Measurements from ENCODE around the gene LHFPL3.

Gene LHFPL3

DNA sequence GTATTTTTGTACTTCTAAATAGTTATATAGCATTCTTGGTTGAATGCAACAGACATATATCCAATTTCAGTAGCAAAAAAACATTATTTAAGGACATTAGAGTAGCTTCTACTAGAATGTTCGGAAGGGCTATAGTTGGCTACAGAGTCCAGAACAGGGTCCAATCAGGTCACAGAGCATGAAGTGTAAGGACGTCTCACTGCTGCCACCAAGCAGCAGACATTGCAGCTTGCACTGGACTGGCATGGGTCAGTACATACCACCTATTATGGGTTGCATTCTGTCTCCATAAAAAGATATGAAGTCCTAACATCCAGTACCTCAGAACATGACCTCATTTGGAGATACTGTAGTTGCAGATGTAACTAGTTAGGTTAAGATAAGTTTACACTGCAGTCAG lies 87.3 kb downstream of the LHFPL3 start:
- no peaks in the 10 kb centered on the region for H3K4me1 ChIP-seq (ENCODE audit: control insufficient read depth, insufficient read depth, low read length)
- H3K27me3 ChIP-seq (ENCODE audit: control insufficient read depth, insufficient read depth, low read length), result no peaks in the 10 kb centered on the region; the same call in 1 of the 2 replicates
- H3K27ac ChIP-seq (ENCODE audit: low read depth, low read length), result no peak overlapping the region
- H3K4me3 ChIP-seq (ENCODE audit: low read depth, low read length), result no peak overlapping the region
- H3K9ac ChIP-seq (ENCODE audit: low read length), result no peak overlapping the region
- H3K9me3 ChIP-seq (ENCODE audit: control insufficient read depth, insufficient read depth, low read depth, low read length), result no peaks in the 10 kb centered on the region
- H3K36me3 ChIP-seq (ENCODE audit: control insufficient read depth, insufficient read depth, low read length), result no peaks in the 10 kb centered on the region

DNA sequence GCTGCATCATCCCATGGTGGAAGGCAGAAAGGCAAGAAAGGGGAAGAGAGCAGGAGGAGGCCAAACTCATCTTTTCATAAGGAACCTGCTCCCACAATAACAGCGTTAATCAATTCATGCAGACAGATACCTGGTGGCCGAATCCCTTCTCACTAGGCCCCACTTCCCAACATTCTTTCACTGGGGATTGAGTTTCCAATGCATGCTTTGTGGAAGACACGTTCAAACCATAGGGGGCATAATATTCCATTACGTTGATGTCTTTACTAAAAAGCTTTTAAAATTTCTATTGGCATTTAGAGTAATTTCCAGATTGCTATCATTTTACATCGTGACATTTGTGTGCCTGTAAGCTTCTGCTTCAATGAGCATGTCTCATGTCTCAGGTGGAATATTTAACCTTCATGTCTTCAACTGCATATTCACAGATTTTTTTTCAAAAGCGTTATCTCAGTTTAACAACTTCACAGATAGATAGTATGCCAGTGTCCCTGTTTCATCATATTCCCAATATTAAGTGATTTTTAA lies 88.5 kb downstream of the LHFPL3 start:
- Histone ChIP-seq H3K9ac (ENCODE audit: low read length) (no peak overlapping the region), H3K9me3 (ENCODE audit: control insufficient read depth, insufficient read depth, low read depth, low read length) (no peaks in the 10 kb centered on the region), H3K36me3 (ENCODE audit: control insufficient read depth, insufficient read depth, low read length) (no peaks in the 10 kb centered on the region), H3K4me1 (ENCODE audit: control insufficient read depth, insufficient read depth, low read length) (no peaks in the 10 kb centered on the region), H3K27ac (ENCODE audit: low read depth, low read length) (no peak overlapping the region), H3K4me3 (ENCODE audit: low read depth, low read length) (no peak overlapping the region), H3K27me3 (ENCODE audit: control insufficient read depth, insufficient read depth, low read length) (no peaks in the 10 kb centered on the region; the same call in 1 of the 2 replicates)

DNA sequence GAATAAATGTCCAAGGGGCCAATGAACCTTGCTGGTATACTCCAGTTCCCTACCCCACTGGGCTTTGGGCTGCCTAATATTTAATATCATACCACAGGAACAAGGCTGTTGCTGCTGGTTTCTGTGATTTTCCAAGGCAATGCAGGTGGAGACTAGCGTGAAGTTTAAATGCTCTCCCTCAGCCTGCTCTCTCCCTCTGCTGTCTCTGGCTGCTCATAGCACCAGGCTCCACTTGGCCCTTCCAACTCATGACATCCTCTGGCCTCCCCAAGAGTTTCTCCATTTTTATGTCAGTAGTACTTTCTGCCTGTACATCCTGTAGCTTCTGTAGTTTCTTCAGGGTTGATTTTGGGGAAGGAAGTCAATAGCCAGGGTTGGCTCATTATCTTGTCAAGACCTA lies 103.5 kb downstream of the LHFPL3 start:
- no peak overlapping the region for H3K4me3 ChIP-seq (ENCODE audit: low read depth, low read length)
- peaks cover 4% of the 10 kb centered on the region; the same call in 1 of the 2 replicates for H3K27me3 ChIP-seq (ENCODE audit: control insufficient read depth, insufficient read depth, low read length)
- no peaks in the 10 kb centered on the region for H3K36me3 ChIP-seq (ENCODE audit: control insufficient read depth, insufficient read depth, low read length)
- no peaks in the 10 kb centered on the region for H3K9me3 ChIP-seq (ENCODE audit: control insufficient read depth, insufficient read depth, low read depth, low read length)
- H3K27ac ChIP-seq (ENCODE audit: low read depth, low read length), result no peak overlapping the region
- no peaks in the 10 kb centered on the region for H3K4me1 ChIP-seq (ENCODE audit: control insufficient read depth, insufficient read depth, low read length)
- H3K9ac ChIP-seq (ENCODE audit: low read length), result no peak overlapping the region

DNA sequence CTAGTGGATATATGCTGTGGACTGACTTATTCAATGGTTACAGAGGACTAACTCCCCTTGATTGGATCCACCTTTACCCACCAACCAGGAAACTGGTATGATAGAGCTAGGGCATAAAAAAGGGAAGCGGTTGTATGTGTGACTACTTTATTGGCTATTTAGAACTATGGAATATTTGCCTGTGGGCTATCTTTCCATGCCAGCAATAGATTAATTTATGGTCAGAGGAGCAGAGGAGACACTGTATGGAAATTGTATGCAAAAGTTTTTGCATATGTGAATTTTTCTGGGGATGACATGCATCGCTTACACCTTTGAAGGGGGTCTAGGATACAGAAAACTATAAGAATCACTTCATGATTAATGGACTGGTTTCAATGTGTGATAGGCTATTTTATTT lies 105.7 kb downstream of the LHFPL3 start:
- Histone ChIP-seq H3K4me1 (ENCODE audit: control insufficient read depth, insufficient read depth, low read length) (no peaks in the 10 kb centered on the region), H3K27me3 (ENCODE audit: control insufficient read depth, insufficient read depth, low read length) (peaks cover 4% of the 10 kb centered on the region; the same call in 1 of the 2 replicates), H3K36me3 (ENCODE audit: control insufficient read depth, insufficient read depth, low read length) (no peaks in the 10 kb centered on the region), H3K9ac (ENCODE audit: low read length) (no peak overlapping the region), H3K4me3 (ENCODE audit: low read depth, low read length) (no peak overlapping the region), H3K27ac (ENCODE audit: low read depth, low read length) (no peak overlapping the region), H3K9me3 (ENCODE audit: control insufficient read depth, insufficient read depth, low read depth, low read length) (no peaks in the 10 kb centered on the region)

DNA sequence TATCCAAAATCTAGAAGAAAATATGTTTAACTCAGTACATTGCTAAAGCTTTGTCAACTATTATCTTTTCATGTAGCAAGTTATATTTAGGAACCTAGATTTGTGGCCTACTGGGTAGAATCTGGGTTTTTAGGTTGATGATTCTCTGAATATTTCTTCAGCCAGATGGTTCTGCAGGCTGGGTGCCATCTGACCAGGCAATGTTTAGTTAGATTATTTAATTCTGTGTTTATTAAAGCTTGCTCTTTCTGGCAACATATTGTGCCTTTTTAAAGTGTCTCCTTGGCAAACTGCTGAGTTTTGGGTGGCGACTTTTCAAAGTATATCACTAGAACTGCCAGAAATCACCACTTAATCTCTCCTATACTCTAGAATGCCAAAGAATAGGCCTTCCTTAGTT lies 114.1 kb downstream of the LHFPL3 start:
- no peak overlapping the region for H3K9ac ChIP-seq (ENCODE audit: low read length)
- no peaks in the 10 kb centered on the region for H3K4me1 ChIP-seq (ENCODE audit: control insufficient read depth, insufficient read depth, low read length)
- H3K27ac ChIP-seq (ENCODE audit: low read depth, low read length), result no peak overlapping the region

DNA sequence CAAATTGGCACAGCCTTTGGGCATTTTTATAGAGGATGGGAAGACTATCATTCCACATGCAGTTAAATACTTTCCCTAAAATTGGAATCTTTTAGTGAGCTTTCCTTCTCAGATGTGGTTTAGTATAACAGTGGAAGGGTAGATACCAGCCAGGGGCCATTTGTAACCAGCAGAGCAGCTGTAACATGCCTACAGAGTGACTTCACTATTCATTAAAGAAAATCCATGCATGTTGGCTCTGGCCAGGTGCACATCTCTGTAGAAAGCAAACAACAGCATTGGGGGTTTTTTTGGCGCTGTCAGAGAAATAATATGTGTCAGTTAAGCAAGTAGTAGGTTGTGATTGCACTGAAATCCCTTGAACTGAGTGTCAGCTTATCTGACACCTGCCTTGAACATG lies 115.6 kb downstream of the LHFPL3 start:
- Histone ChIP-seq H3K9ac (ENCODE audit: low read length) (no peak overlapping the region), H3K9me3 (ENCODE audit: control insufficient read depth, insufficient read depth, low read depth, low read length) (no peaks in the 10 kb centered on the region), H3K27ac (ENCODE audit: low read depth, low read length) (no peak overlapping the region), H3K36me3 (ENCODE audit: control insufficient read depth, insufficient read depth, low read length) (no peaks in the 10 kb centered on the region), H3K27me3 (ENCODE audit: control insufficient read depth, insufficient read depth, low read length) (no peaks in the 10 kb centered on the region; the same call in 1 of the 2 replicates), H3K4me3 (ENCODE audit: low read depth, low read length) (no peak overlapping the region), H3K4me1 (ENCODE audit: control insufficient read depth, insufficient read depth, low read length) (no peaks in the 10 kb centered on the region)

More for the DNA sequence above, 114.1 kb downstream of the LHFPL3 start:
- no peak overlapping the region for H3K4me3 ChIP-seq (ENCODE audit: low read depth, low read length)
- H3K27me3 ChIP-seq (ENCODE audit: control insufficient read depth, insufficient read depth, low read length), result no peaks in the 10 kb centered on the region
- H3K36me3 ChIP-seq (ENCODE audit: control insufficient read depth, insufficient read depth, low read length), result no peaks in the 10 kb centered on the region
- no peaks in the 10 kb centered on the region for H3K9me3 ChIP-seq (ENCODE audit: control insufficient read depth, insufficient read depth, low read depth, low read length)

DNA sequence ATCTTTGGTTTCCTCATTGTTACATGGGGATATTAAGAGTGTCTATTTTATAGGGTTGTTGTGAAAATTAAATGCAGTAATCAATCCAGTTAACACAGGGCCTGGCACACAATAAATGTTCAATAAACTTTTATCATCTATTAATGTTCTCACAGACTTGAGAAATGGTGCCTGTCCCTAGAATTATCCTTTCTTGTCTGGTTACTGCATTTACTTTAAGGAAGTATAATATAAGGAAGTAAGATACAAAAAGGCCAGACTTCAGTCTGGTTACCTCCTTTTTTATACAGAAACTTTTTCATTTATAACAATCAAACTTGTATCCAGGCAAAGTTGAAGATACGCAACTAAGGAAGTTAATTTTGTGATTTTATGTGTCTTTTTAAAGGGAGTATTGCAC lies 117.0 kb downstream of the LHFPL3 start:
- Histone ChIP-seq H3K27ac (ENCODE audit: low read depth, low read length) (no peak overlapping the region), H3K9ac (ENCODE audit: low read length) (no peak overlapping the region), H3K4me1 (ENCODE audit: control insufficient read depth, insufficient read depth, low read length) (no peaks in the 10 kb centered on the region), H3K9me3 (ENCODE audit: control insufficient read depth, insufficient read depth, low read depth, low read length) (no peaks in the 10 kb centered on the region), H3K36me3 (ENCODE audit: control insufficient read depth, insufficient read depth, low read length) (no peaks in the 10 kb centered on the region), H3K4me3 (ENCODE audit: low read depth, low read length) (no peak overlapping the region), H3K27me3 (ENCODE audit: control insufficient read depth, insufficient read depth, low read length) (no peaks in the 10 kb centered on the region; the same call in 1 of the 2 replicates)

DNA sequence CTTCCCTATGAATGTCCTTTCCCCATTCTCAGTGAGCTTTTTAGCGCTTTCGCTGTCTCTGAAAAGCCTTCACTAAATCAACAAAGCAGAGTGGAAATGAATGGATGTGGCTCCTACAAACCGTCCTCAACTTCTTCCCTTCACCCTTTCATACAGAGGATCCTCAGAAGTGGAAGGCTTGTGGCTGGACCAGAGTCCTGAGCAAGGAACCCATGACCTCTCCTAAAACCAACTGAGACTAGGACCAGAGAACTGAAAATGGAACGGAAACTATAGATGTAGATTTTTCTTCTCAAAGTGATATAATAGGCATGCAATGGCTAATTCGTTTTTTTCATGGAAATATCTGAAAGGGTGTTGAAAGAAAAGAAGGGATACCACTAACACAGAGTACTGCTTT lies 122.5 kb downstream of the LHFPL3 start:
- no peaks in the 10 kb centered on the region for H3K36me3 ChIP-seq (ENCODE audit: control insufficient read depth, insufficient read depth, low read length)
- H3K9ac ChIP-seq (ENCODE audit: low read length), result no peak overlapping the region
- no peak overlapping the region for H3K27ac ChIP-seq (ENCODE audit: low read depth, low read length)
- H3K4me1 ChIP-seq (ENCODE audit: control insufficient read depth, insufficient read depth, low read length), result no peaks in the 10 kb centered on the region
- H3K4me3 ChIP-seq (ENCODE audit: low read depth, low read length), result no peak overlapping the region
- H3K27me3 ChIP-seq (ENCODE audit: control insufficient read depth, insufficient read depth, low read length), result peaks cover 3% of the 10 kb centered on the region; the same call in 1 of the 2 replicates
- peaks cover 9% of the 10 kb centered on the region for H3K9me3 ChIP-seq (ENCODE audit: control insufficient read depth, insufficient read depth, low read depth, low read length)

DNA sequence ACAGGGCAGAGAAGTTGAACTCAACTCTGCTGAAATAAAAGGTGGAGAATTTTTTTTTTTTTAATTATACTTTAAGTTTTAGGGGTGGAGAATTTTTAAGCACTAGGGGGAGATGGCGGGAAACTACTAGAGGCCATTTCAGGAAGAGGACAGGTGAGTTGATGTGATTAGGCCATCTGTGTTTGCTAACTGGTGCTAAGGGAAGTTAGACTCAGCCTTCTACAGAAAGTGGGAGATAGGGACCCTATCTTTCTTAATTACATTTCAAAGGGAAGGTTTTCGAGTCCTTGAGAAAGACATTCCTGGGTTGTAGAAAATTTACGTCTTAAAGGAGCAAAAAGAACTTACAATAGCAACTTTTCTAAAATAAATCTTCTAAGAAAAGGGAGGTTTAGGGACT lies 124.8 kb downstream of the LHFPL3 start:
- H3K9me3 ChIP-seq (ENCODE audit: control insufficient read depth, insufficient read depth, low read depth, low read length), result peaks cover 9% of the 10 kb centered on the region
- H3K36me3 ChIP-seq (ENCODE audit: control insufficient read depth, insufficient read depth, low read length), result no peaks in the 10 kb centered on the region
- no peak overlapping the region for H3K9ac ChIP-seq (ENCODE audit: low read length)
- no peak overlapping the region for H3K4me3 ChIP-seq (ENCODE audit: low read depth, low read length)
- H3K4me1 ChIP-seq (ENCODE audit: control insufficient read depth, insufficient read depth, low read length), result no peaks in the 10 kb centered on the region
- peaks cover 3% of the 10 kb centered on the region; the same call in 1 of the 2 replicates for H3K27me3 ChIP-seq (ENCODE audit: control insufficient read depth, insufficient read depth, low read length)
- H3K27ac ChIP-seq (ENCODE audit: low read depth, low read length), result no peak overlapping the region

DNA sequence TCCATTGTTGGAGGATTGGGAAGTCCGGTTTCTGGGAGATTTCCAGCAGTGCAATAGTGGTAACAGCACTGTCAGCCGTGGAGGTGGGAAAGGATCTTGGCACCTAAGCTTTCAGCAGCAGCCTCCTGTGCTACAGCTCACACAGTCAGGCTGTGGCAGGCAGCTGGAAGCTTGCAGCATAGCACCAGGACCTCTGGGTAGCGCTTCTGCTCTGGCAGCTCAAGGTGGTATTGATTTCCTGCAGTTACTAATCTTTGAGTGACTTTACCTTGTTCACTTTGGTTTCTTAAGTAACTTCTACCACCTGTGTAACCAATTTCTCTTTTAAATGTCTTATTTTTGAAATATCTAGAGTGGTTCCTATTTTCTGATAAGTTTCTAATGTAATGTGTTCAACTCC lies 130.5 kb downstream of the LHFPL3 start:
- Histone ChIP-seq H3K9ac (ENCODE audit: low read length) (no peak overlapping the region), H3K4me3 (ENCODE audit: low read depth, low read length) (no peak overlapping the region), H3K36me3 (ENCODE audit: control insufficient read depth, insufficient read depth, low read length) (no peaks in the 10 kb centered on the region), H3K4me1 (ENCODE audit: control insufficient read depth, insufficient read depth, low read length) (no peaks in the 10 kb centered on the region), H3K9me3 (ENCODE audit: control insufficient read depth, insufficient read depth, low read depth, low read length) (peaks cover 10% of the 10 kb centered on the region), H3K27ac (ENCODE audit: low read depth, low read length) (no peak overlapping the region), H3K27me3 (ENCODE audit: control insufficient read depth, insufficient read depth, low read length) (peaks cover 3% of the 10 kb centered on the region; the same call in 1 of the 2 replicates)

DNA sequence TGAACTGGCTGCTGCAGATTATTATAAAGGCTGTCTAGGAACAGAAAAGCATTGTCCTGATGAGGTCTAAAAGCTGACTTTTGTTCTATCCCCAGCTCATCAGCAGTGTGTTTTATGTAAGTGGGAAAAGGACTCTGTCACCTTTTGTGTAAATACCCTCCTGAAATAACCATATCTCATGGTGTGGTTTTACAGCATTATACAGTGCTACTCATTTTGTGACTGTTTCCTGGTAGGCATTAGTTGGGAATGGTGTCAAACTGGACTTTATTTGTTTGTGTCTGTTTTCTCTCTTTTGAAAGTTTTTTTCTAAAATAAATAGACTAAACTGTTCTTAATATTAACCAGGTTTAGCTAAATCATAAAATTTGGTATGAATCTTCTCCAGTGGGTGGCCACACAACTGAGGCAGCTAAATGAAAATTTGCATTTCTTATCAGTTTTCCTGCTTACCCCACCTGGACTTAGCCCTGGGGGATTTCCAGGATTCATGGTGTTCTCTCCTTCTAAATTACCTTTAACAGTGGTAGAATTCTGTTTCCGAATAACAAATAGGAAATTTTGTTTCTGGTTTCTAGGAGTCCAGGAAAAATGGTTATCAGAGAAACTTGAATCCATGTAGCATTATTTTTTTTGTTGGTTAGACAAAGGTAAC lies 140.9 kb downstream of the LHFPL3 start:
- no peaks in the 10 kb centered on the region for H3K4me1 ChIP-seq (ENCODE audit: control insufficient read depth, insufficient read depth, low read length)
- no peak overlapping the region for H3K4me3 ChIP-seq (ENCODE audit: low read depth, low read length)
- no peak overlapping the region for H3K9ac ChIP-seq (ENCODE audit: low read length)
- H3K36me3 ChIP-seq (ENCODE audit: control insufficient read depth, insufficient read depth, low read length), result no peaks in the 10 kb centered on the region
- no peak overlapping the region for H3K27ac ChIP-seq (ENCODE audit: low read depth, low read length)
- no peaks in the 10 kb centered on the region; the same call in 1 of the 2 replicates for H3K27me3 ChIP-seq (ENCODE audit: control insufficient read depth, insufficient read depth, low read length)
- peaks cover 9% of the 10 kb centered on the region for H3K9me3 ChIP-seq (ENCODE audit: control insufficient read depth, insufficient read depth, low read depth, low read length)

Measured in HUES6 (cell line).